Liver (tissue), 9 donors: ENCODE results near the gene REC114. TPM values are rescaled to one million over a fixed set of nuclear protein-coding genes. Genes with fewer than 3 reads are reported as not detected.

Experiments
- DNase-seq: peaks from one replicate; pipeline ENCODE4 v3.0.0-alpha.2; 2017; ENCODE audit warnings: low spot score
- H3K27ac ChIP-seq, 2 donors: one replicate each; pipeline ENCODE4 v1.7.0; 2013; ENCODE audit warnings: inconsistent platforms in 2 of 2, low read length in 2 of 2, control low read depth in 1 of 2, low read depth in 1 of 2, mild to moderate bottlenecking in 1 of 2
- H3K27me3 ChIP-seq, 4 donors: one replicate each; pipeline versions ENCODE4 v1.6.1 to v1.7.0; 2013; ENCODE audit warnings: low read length in 3 of 4, inconsistent platforms in 1 of 4, mild to moderate bottlenecking in 1 of 4, moderate library complexity in 1 of 4; ENCODE audit not compliant: control insufficient read depth in 4 of 4, insufficient read depth in 4 of 4
- H3K36me3 ChIP-seq, 4 donors: one replicate each; pipeline versions ENCODE4 v1.6.1 to v1.7.0; 2013; ENCODE audit warnings: low read length in 3 of 4, mild to moderate bottlenecking in 3 of 4, low read depth in 1 of 4, moderate library complexity in 1 of 4; ENCODE audit not compliant: control insufficient read depth in 4 of 4, insufficient read depth in 3 of 4
- H3K4me1 ChIP-seq, 4 donors: one replicate each; pipeline versions ENCODE4 v1.6.1 to v1.7.0; 2013; ENCODE audit warnings: low read length in 3 of 4, mild to moderate bottlenecking in 3 of 4, moderate library complexity in 1 of 4; ENCODE audit not compliant: control insufficient read depth in 4 of 4, insufficient read depth in 4 of 4
- H3K4me3 ChIP-seq, 3 donors: one replicate each; pipeline versions ENCODE4 v1.6.1 to v1.7.0; 2013; ENCODE audit warnings: low read length in 3 of 3, control low read depth in 1 of 3, low read depth in 1 of 3, mild to moderate bottlenecking in 1 of 3
- H3K9ac ChIP-seq, 2 donors: one replicate each; pipeline ENCODE4 v1.7.0; 2013; ENCODE audit warnings: low read length in 2 of 2, mild to moderate bottlenecking in 2 of 2, moderate library complexity in 2 of 2, control low read depth in 1 of 2, low read depth in 1 of 2
- H3K9me3 ChIP-seq, 4 donors: one replicate each; pipeline versions ENCODE4 v1.6.1 to v1.7.0; 2013; ENCODE audit warnings: low read length in 3 of 4; ENCODE audit not compliant: control insufficient read depth in 4 of 4
- EGR1 ChIP-seq, 2 donors: IDR thresholded peaks; 2 replicates each; pipeline ENCODE4 v1.6.1; 2016 to 2018; ENCODE audit warnings: antibody characterized with exemption in 2 of 2, low read depth in 2 of 2
- FOXA1 ChIP-seq: IDR thresholded peaks from 2 replicates; pipeline ENCODE4 v1.6.1; 2016; ENCODE audit warnings: antibody characterized with exemption
- FOXA2 ChIP-seq: IDR thresholded peaks from 2 replicates; pipeline ENCODE4 v1.6.1; 2016; ENCODE audit warnings: antibody characterized with exemption
- GABPA ChIP-seq, 2 donors: IDR thresholded peaks in 1 of 2; conservative IDR thresholded peaks in 1 of 2; 2 replicates each; pipeline ENCODE4 v1.6.1; 2016; ENCODE audit warnings: antibody characterized with exemption in 2 of 2, mild to moderate bottlenecking in 1 of 2, moderate library complexity in 1 of 2
- HNF4A ChIP-seq, 2 donors: conservative IDR thresholded peaks; 2 replicates each; pipeline ENCODE4 v1.6.1; 2016; ENCODE audit warnings: antibody characterized with exemption in 2 of 2, mild to moderate bottlenecking in 2 of 2
- HNF4G ChIP-seq: IDR thresholded peaks from 2 replicates; pipeline ENCODE4 v1.6.1; 2016; ENCODE audit warnings: antibody characterized with exemption
- JUND ChIP-seq, 2 donors: IDR thresholded peaks; 2 replicates each; pipeline ENCODE4 v1.6.1; 2016; ENCODE audit warnings: antibody characterized with exemption in 2 of 2
- NR2F2 ChIP-seq: IDR thresholded peaks from 2 replicates; pipeline ENCODE4 v1.6.1; 2016; ENCODE audit warnings: antibody characterized with exemption
- RAD21 ChIP-seq, 2 donors: IDR thresholded peaks; 2 replicates each; pipeline ENCODE4 v1.6.1; 2016; ENCODE audit warnings: antibody characterized with exemption in 2 of 2, mild to moderate bottlenecking in 2 of 2
- REST ChIP-seq: IDR thresholded peaks from 2 replicates; pipeline ENCODE4 v1.6.1; 2016; ENCODE audit warnings: antibody characterized with exemption, mild to moderate bottlenecking
- RXRA ChIP-seq, 2 donors: IDR thresholded peaks; 2 replicates each; pipeline ENCODE4 v1.6.1; 2017 to 2018; ENCODE audit warnings: antibody characterized with exemption in 2 of 2, mild to moderate bottlenecking in 1 of 2
- SP1 ChIP-seq: IDR thresholded peaks from 2 replicates; pipeline ENCODE4 v1.6.1; 2018; ENCODE audit warnings: antibody characterized with exemption, mild to moderate bottlenecking
- TAF1 ChIP-seq: conservative IDR thresholded peaks from 2 replicates; pipeline ENCODE4 v1.6.1; 2016; ENCODE audit warnings: antibody characterized with exemption, mild to moderate bottlenecking
- YY1 ChIP-seq: IDR thresholded peaks from 2 replicates; pipeline ENCODE4 v1.6.1; 2016; ENCODE audit warnings: antibody characterized with exemption, mild to moderate bottlenecking
- WGBS: extraction: QIAGEN DNeasy Blood & Tissue Kit; methylation state at CpG from one replicate; pipeline ENCODE4 v1.1.7; 2013; 5-methylcytosine and 5-hydroxymethylcytosine counted together
- polyA plus RNA-seq, 2 donors: library from polyadenylated mRNA; stranded (reverse) in 1 of 2; unstranded in 1 of 2; fragments of 200-250 nt in 1 of 2; fragments of >200 nt in 1 of 2; fragmentation: Nextera tagmentation in 1 of 2; extraction: Ambion mirVana in 1 of 2; gene quantifications; one replicate each; pipeline versions ENCODE4 v1.2.1 to v1.2.3, GENCODE V29; 2013 to 2015
- total RNA-seq, 2 donors: library from RNA; depleted of rRNA; stranded (reverse); fragments of >200 nt; gene quantifications; one replicate each; pipeline ENCODE4 v1.2.3, GENCODE V29; 2014
- TF ChIP-seq, protein P1 (sequence below): fragments of 150-350 bp; IDR thresholded peaks from 2 replicates; pipeline ENCODE4 v1.5.1; 2017; ENCODE audit warnings: improper control_type of control experiment, low read depth, low read length; ENCODE audit not compliant: missing input control
- TF ChIP-seq, protein P2 (sequence below): IDR thresholded peaks from 2 replicates; pipeline ENCODE4 v1.6.1; 2016; ENCODE audit warnings: antibody characterized with exemption
- TF ChIP-seq, protein P3 (sequence below): IDR thresholded peaks from 2 replicates; pipeline ENCODE4 v1.6.1; 2016; ENCODE audit warnings: antibody characterized with exemption
- TF ChIP-seq, protein P4 (sequence below): IDR thresholded peaks from 2 replicates; pipeline ENCODE4 v1.6.1; 2016; ENCODE audit warnings: antibody characterized with exemption
- donor health status: healthy.
- donor health status: healthy.
- donor health status: healthy.
- donor health status: healthy.
- donor health status: healthy.

REC114 gene
- total and polyA plus RNA-seq, 4 donors = not detected

DNA sequence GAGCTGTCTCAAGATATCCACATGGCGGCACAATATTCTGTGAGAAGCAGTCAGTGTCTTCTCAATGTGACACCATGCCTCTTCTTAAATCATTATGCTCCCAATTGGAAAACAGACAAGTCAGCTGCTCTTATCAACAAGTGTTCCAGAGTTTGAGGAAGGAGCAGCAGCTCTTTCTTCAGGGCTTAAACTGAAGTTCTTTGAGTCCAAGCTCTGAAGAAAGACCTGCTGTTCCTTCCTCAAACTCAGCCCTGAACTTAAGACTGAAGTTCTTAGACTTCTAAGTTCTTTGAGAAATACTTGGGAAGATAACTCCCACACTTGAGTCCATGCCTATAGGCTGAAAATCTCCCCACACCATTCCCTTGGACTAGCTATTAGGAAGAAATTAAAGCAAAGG, 146.8 kb downstream of the REC114 start:
- no peak overlapping the region for H3K4me3 ChIP-seq
- no peak overlapping the region for H3K27ac ChIP-seq
- DNase-seq = no peak
- no peak overlapping the region for H3K9ac ChIP-seq
- H3K9me3 ChIP-seq = no peaks in the 10 kb centered on the region
- WGBS = 99% methylated on average over 1 of the region's 1 CpG
- TF ChIP-seq SP1 (no peak), RXRA (IDR thresholded peaks at IDR 0.05) (no peak), GABPA (IDR thresholded peaks at IDR 0.05 in 1 of 2, conservative IDR thresholded peaks at IDR 0.05 in 1 of 2) (no peak), REST (no peak), FOXA1 (no peak), FOXA2 (no peak), RAD21 (IDR thresholded peaks at IDR 0.05) (no peak), JUND (IDR thresholded peaks at IDR 0.05) (no peak), TAF1 (no peak), HNF4A (conservative IDR thresholded peaks at IDR 0.05) (no peak), HNF4G (no peak), YY1 (no peak), NR2F2 (no peak), EGR1 (IDR thresholded peaks at IDR 0.05; ENCODE audit: low read depth in 2 of 2) (no peak)
- TF ChIP-seq, protein P1, sequence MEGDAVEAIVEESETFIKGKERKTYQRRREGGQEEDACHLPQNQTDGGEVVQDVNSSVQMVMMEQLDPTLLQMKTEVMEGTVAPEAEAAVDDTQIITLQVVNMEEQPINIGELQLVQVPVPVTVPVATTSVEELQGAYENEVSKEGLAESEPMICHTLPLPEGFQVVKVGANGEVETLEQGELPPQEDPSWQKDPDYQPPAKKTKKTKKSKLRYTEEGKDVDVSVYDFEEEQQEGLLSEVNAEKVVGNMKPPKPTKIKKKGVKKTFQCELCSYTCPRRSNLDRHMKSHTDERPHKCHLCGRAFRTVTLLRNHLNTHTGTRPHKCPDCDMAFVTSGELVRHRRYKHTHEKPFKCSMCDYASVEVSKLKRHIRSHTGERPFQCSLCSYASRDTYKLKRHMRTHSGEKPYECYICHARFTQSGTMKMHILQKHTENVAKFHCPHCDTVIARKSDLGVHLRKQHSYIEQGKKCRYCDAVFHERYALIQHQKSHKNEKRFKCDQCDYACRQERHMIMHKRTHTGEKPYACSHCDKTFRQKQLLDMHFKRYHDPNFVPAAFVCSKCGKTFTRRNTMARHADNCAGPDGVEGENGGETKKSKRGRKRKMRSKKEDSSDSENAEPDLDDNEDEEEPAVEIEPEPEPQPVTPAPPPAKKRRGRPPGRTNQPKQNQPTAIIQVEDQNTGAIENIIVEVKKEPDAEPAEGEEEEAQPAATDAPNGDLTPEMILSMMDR = no peak
- TF ChIP-seq, protein P2, sequence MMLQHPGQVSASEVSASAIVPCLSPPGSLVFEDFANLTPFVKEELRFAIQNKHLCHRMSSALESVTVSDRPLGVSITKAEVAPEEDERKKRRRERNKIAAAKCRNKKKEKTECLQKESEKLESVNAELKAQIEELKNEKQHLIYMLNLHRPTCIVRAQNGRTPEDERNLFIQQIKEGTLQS = no peak
- TF ChIP-seq, protein P3, sequence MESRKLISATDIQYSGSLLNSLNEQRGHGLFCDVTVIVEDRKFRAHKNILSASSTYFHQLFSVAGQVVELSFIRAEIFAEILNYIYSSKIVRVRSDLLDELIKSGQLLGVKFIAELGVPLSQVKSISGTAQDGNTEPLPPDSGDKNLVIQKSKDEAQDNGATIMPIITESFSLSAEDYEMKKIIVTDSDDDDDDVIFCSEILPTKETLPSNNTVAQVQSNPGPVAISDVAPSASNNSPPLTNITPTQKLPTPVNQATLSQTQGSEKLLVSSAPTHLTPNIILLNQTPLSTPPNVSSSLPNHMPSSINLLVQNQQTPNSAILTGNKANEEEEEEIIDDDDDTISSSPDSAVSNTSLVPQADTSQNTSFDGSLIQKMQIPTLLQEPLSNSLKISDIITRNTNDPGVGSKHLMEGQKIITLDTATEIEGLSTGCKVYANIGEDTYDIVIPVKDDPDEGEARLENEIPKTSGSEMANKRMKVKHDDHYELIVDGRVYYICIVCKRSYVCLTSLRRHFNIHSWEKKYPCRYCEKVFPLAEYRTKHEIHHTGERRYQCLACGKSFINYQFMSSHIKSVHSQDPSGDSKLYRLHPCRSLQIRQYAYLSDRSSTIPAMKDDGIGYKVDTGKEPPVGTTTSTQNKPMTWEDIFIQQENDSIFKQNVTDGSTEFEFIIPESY = no peak
- TF ChIP-seq, protein P4, sequence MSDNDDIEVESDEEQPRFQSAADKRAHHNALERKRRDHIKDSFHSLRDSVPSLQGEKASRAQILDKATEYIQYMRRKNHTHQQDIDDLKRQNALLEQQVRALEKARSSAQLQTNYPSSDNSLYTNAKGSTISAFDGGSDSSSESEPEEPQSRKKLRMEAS = no peak
- no peaks in the 10 kb centered on the region for H3K4me1 ChIP-seq
- H3K36me3 ChIP-seq = peaks cover 0 to 21% (median 13%) of the 10 kb centered on the region in 4 donors
- no peaks in the 10 kb centered on the region for H3K27me3 ChIP-seq

- H3K4me1 ChIP-seq = no peaks in the 10 kb centered on the region
- 95% methylated on average over 5 of the region's 5 CpGs for WGBS
- H3K27ac ChIP-seq = no peak overlapping the region
- no peak for DNase-seq
- H3K36me3 ChIP-seq = peaks cover 0 to 19% (median 13%) of the 10 kb centered on the region in 4 donors
- H3K27me3 ChIP-seq = no peaks in the 10 kb centered on the region
- H3K4me3 ChIP-seq = no peak overlapping the region
- H3K9ac ChIP-seq = no peak overlapping the region
- no peaks in the 10 kb centered on the region for H3K9me3 ChIP-seq
- TF ChIP-seq FOXA2 (no peak), JUND (IDR thresholded peaks at IDR 0.05) (no peak), SP1 (no peak), FOXA1 (no peak), YY1 (no peak), RAD21 (IDR thresholded peaks at IDR 0.05) (no peak), HNF4G (no peak), EGR1 (IDR thresholded peaks at IDR 0.05; ENCODE audit: low read depth in 2 of 2) (no peak), TAF1 (no peak), HNF4A (conservative IDR thresholded peaks at IDR 0.05) (no peak), NR2F2 (no peak), RXRA (IDR thresholded peaks at IDR 0.05) (no peak)
- TF ChIP-seq, protein P3 = no peak
- TF ChIP-seq, protein P2 = no peak
- TF ChIP-seq, protein P4 = no peak
- TF ChIP-seq, protein P1 = no peak
Observed at GRCh38 chr15:73590263-73590662, 147.3 kb downstream of the REC114 start.
